ENCODE data around the gene ARHGEF3.
"Not testable (repeated sequence)": the region's sequence is repeated elsewhere in the genome, so short reads cannot be mapped to it uniquely, and the experiment has no call there.

Gene ARHGEF3

GRCh38 chr3:56725175-56725574 lies 76.6 kb downstream of the ARHGEF3 start:
- H3K4me3 ChIP-seq (replicated peaks; ENCODE audit: low read depth, low read length), result no peak overlapping the region
- H3K36me3 ChIP-seq (ENCODE audit: control insufficient read depth, insufficient read depth, low read length), result peaks cover 9% of the 10 kb centered on the region
- TF ChIP-seq CTCF (IDR thresholded peaks at IDR 0.05; ENCODE audit: insufficient read depth, low read length, poor library complexity, severe bottlenecking), result no peak
- peak; percentile 71 for DNase-seq (ENCODE audit: extremely low read depth, insufficient read length)
- H3K27me3 ChIP-seq (replicated peaks; ENCODE audit: control insufficient read depth, insufficient read depth, low read length), result no peaks in the 10 kb centered on the region

- Histone ChIP-seq H3K4me3 (replicated peaks; ENCODE audit: low read depth, low read length) (no peak overlapping the region), H3K36me3 (ENCODE audit: control insufficient read depth, insufficient read depth, low read length) (peaks cover 9% of the 10 kb centered on the region), H3K27me3 (replicated peaks; ENCODE audit: control insufficient read depth, insufficient read depth, low read length) (no peaks in the 10 kb centered on the region)
- DNase-seq (ENCODE audit: extremely low read depth, insufficient read length), result no peak
- no peak for TF ChIP-seq CTCF (IDR thresholded peaks at IDR 0.05; ENCODE audit: insufficient read depth, low read length, poor library complexity, severe bottlenecking)
Measured at GRCh38 chr3:56724676-56725075, 77.1 kb downstream of the ARHGEF3 start.

GRCh38 chr3:56720849-56721248 lies 80.9 kb downstream of the ARHGEF3 start:
- no peak for TF ChIP-seq CTCF (IDR thresholded peaks at IDR 0.05; ENCODE audit: insufficient read depth, low read length, poor library complexity, severe bottlenecking)
- no peak for DNase-seq (ENCODE audit: extremely low read depth, insufficient read length)
- Histone ChIP-seq H3K36me3 (ENCODE audit: control insufficient read depth, insufficient read depth, low read length) (no peaks in the 10 kb centered on the region), H3K27me3 (replicated peaks; ENCODE audit: control insufficient read depth, insufficient read depth, low read length) (no peaks in the 10 kb centered on the region), H3K4me3 (replicated peaks; ENCODE audit: low read depth, low read length) (no peak overlapping the region)

GRCh38 chr3:56718809-56719208 lies 82.9 kb downstream of the ARHGEF3 start:
- H3K27me3 ChIP-seq (replicated peaks; ENCODE audit: control insufficient read depth, insufficient read depth, low read length); H3K4me3 ChIP-seq (replicated peaks; ENCODE audit: low read depth, low read length); DNase-seq (ENCODE audit: extremely low read depth, insufficient read length); H3K36me3 ChIP-seq (ENCODE audit: control insufficient read depth, insufficient read depth, low read length): not testable (repeated sequence)

- no peak for TF ChIP-seq CTCF (IDR thresholded peaks at IDR 0.05; ENCODE audit: insufficient read depth, low read length, poor library complexity, severe bottlenecking)
Measured at GRCh38 chr3:56711344-56711743, 90.4 kb downstream of the ARHGEF3 start.

GRCh38 chr3:56707412-56707811 lies 94.3 kb downstream of the ARHGEF3 start:
- H3K4me3 ChIP-seq (replicated peaks; ENCODE audit: low read depth, low read length); H3K27me3 ChIP-seq (replicated peaks; ENCODE audit: control insufficient read depth, insufficient read depth, low read length); H3K36me3 ChIP-seq (ENCODE audit: control insufficient read depth, insufficient read depth, low read length); DNase-seq (ENCODE audit: extremely low read depth, insufficient read length): not testable (repeated sequence)
- TF ChIP-seq CTCF (IDR thresholded peaks at IDR 0.05; ENCODE audit: insufficient read depth, low read length, poor library complexity, severe bottlenecking), result peak; percentile 19

More at GRCh38 chr3:56711344-56711743, 90.4 kb downstream of the ARHGEF3 start:
- DNase-seq (ENCODE audit: extremely low read depth, insufficient read length), result no peak
- Histone ChIP-seq H3K4me3 (replicated peaks; ENCODE audit: low read depth, low read length) (no peak overlapping the region), H3K36me3 (ENCODE audit: control insufficient read depth, insufficient read depth, low read length) (no peaks in the 10 kb centered on the region), H3K27me3 (replicated peaks; ENCODE audit: control insufficient read depth, insufficient read depth, low read length) (no peaks in the 10 kb centered on the region)
